Measurements from ENCODE around the gene SPATA2. TPM values are rescaled to one million over a fixed set of nuclear protein-coding genes. Genes with fewer than 3 reads are reported as not detected.

Gene SPATA2
- total and polyA plus RNA-seq, 2 of the 13 experiments (the other 11 are each of a cell fraction or from before 2014, with no cell fraction given): 3.2 to 8.7 TPM

DNA sequence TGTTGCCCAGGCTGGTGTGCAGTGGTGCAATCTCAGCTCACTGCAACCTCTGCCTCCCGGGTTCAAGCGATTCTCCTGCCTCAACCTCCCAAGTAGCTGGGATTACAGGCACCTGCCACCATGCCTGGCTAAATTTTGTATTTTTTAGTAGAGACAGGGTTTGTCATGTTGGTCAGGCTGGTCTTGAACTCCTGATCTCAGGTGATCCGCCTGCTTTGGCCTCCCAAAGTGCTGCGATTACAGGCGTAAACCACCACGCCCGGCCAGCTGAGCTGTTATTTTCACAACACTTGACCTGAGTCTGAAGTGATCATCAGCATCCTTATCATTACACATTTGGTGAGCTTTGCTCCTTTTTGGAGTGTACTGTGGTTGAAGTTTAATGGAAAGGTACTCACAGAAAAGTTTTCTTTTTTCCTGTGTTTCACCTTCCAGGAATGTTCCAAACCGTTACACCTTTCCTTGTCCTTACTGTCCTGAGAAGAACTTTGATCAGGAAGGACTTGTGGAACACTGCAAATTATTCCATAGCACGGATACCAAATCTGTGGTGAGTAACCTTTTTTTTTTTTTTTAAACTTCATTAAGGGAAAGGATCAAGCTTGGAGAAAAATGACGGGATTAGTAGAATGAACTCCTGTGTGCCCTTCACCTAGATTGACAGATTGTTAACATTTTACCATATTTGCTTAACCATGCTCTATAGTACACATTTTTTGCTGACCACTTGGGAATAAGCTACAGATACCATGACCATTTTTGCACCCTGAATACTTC, 30.6 kb upstream of the SPATA2 start (continued):
- TF ChIP-seq ZNF512B (CRISPR knock-in tag; IDR thresholded peaks at IDR 0.05; ENCODE audit: borderline replicate concordance) (peak; percentile 61; the same call in 1 of the 2 replicates), NFE2L1 (CRISPR knock-in tag; IDR thresholded peaks at IDR 0.05; ENCODE audit: borderline replicate concordance) (no peak), STAG1 (CRISPR knock-in tag; IDR thresholded peaks at IDR 0.05) (no peak), SIN3A (IDR thresholded peaks at IDR 0.05; ENCODE audit: borderline replicate concordance, low read depth, low read length) (no peak), TRIM24 (CRISPR knock-in tag; IDR thresholded peaks at IDR 0.05) (no peak), ZNF75D (CRISPR knock-in tag; IDR thresholded peaks at IDR 0.05; ENCODE audit: borderline replicate concordance) (no peak), ZNF326 (CRISPR knock-in tag; IDR thresholded peaks at IDR 0.05; ENCODE audit: borderline replicate concordance) (no peak), ZNF644 (CRISPR knock-in tag; IDR thresholded peaks at IDR 0.05; ENCODE audit: low read depth) (peak; percentile 29; the same call in 1 of the 2 replicates), CHCHD3 (CRISPR knock-in tag; IDR thresholded peaks at IDR 0.05) (no peak), ZNF121 (CRISPR knock-in tag; IDR thresholded peaks at IDR 0.05) (peak; percentile 66; the same call in 1 of the 2 replicates), DNMT3B (CRISPR knock-in tag; conservative IDR thresholded peaks at IDR 0.05) (0 out of 2 replicates have a peak, but pooled peaks have one; percentile 5), ZNF772 (CRISPR knock-in tag; IDR thresholded peaks at IDR 0.05) (peak; percentile 90), ZNF234 (CRISPR knock-in tag; conservative IDR thresholded peaks at IDR 0.05) (no peak), ZNF383 (CRISPR knock-in tag; IDR thresholded peaks at IDR 0.05; ENCODE audit: borderline replicate concordance) (no peak), NKX3-1 (CRISPR knock-in tag; IDR thresholded peaks at IDR 0.05) (0 out of 2 replicates have a peak, but pooled peaks have one; percentile 29), REXO4 (CRISPR knock-in tag; IDR thresholded peaks at IDR 0.05; ENCODE audit: borderline replicate concordance) (no peak), SYNCRIP (IDR thresholded peaks at IDR 0.05; ENCODE audit: insufficient read depth, low read depth, low read length) (no peak), ZNF563 (CRISPR knock-in tag; IDR thresholded peaks at IDR 0.05) (peak; percentile 33; the same call in 1 of the 2 replicates), MLX (CRISPR knock-in tag; IDR thresholded peaks at IDR 0.05) (peak; percentile 36; the same call in 1 of the 2 replicates), HOXA9 (CRISPR knock-in tag; IDR thresholded peaks at IDR 0.05; ENCODE audit: borderline replicate concordance) (no peak), ZNF263 (CRISPR knock-in tag; IDR thresholded peaks at IDR 0.05) (peak; percentile 63), LCORL (IDR thresholded peaks at IDR 0.05) (peak; percentile 64), LCORL (CRISPR knock-in tag; IDR thresholded peaks at IDR 0.05) (peak; percentile 95), WIZ (CRISPR knock-in tag; IDR thresholded peaks at IDR 0.05) (no peak), NBN (conservative IDR thresholded peaks at IDR 0.05) (no peak)
- TF ChIP-seq, protein P1, sequence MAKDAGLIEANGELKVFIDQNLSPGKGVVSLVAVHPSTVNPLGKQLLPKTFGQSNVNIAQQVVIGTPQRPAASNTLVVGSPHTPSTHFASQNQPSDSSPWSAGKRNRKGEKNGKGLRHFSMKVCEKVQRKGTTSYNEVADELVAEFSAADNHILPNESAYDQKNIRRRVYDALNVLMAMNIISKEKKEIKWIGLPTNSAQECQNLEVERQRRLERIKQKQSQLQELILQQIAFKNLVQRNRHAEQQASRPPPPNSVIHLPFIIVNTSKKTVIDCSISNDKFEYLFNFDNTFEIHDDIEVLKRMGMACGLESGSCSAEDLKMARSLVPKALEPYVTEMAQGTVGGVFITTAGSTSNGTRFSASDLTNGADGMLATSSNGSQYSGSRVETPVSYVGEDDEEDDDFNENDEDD (CRISPR knock-in tag; IDR thresholded peaks at IDR 0.05; ENCODE audit: borderline replicate concordance): no peak
- TF ChIP-seq, protein P2, sequence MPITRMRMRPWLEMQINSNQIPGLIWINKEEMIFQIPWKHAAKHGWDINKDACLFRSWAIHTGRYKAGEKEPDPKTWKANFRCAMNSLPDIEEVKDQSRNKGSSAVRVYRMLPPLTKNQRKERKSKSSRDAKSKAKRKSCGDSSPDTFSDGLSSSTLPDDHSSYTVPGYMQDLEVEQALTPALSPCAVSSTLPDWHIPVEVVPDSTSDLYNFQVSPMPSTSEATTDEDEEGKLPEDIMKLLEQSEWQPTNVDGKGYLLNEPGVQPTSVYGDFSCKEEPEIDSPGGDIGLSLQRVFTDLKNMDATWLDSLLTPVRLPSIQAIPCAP (CRISPR knock-in tag; IDR thresholded peaks at IDR 0.05; ENCODE audit: low read depth): no peak

Data from HepG2 (cell line).